GM23248 (cell line): ENCODE data around the gene WDR46. TPM values are rescaled to one million over a fixed set of nuclear protein-coding genes. Genes with fewer than 3 reads are reported as not detected.

Source experiments
- DNase-seq: peaks from one replicate; pipeline ENCODE4 v3.0.0-alpha.2; 2015
- H2AFZ ChIP-seq: fragments of 200-600 bp; sonication (generic); 2 replicates; pipeline ENCODE4 v1.6.1; 2016; ENCODE audit warnings: antibody characterized with exemption
- H3F3A ChIP-seq: fragments of 200-600 bp; sonication (generic); 2 replicates; pipeline ENCODE4 v1.6.1; 2016; ENCODE audit warnings: mild to moderate bottlenecking, antibody characterized with exemption, mixed run types; ENCODE audit not compliant: insufficient read depth
- H3K27ac ChIP-seq: fragments of 200-600 bp; sonication (generic); 2 replicates; pipeline ENCODE4 v1.5.1; 2016; ENCODE audit warnings: mild to moderate bottlenecking
- H3K27me3 ChIP-seq: fragments of 200-600 bp; sonication (generic); replicated peaks from 2 replicates; pipeline ENCODE4 v1.6.1; 2016; ENCODE audit warnings: mild to moderate bottlenecking; ENCODE audit not compliant: insufficient read depth
- H3K36me3 ChIP-seq: fragments of 200-600 bp; sonication (generic); 2 replicates; pipeline ENCODE4 v1.6.1; 2016; ENCODE audit warnings: low read depth, mild to moderate bottlenecking
- H3K4me1 ChIP-seq: fragments of 200-600 bp; sonication (generic); 2 replicates; pipeline ENCODE4 v1.6.1; 2016; ENCODE audit warnings: mild to moderate bottlenecking; ENCODE audit not compliant: insufficient read depth
- H3K4me2 ChIP-seq: fragments of 200-600 bp; sonication (generic); one replicate; pipeline ENCODE4 v1.6.1; 2016; ENCODE audit warnings: mild to moderate bottlenecking; ENCODE audit not compliant: unreplicated experiment
- H3K4me3 ChIP-seq: fragments of 200-600 bp; sonication (generic); 2 replicates; pipeline ENCODE4 v1.5.1; 2016; ENCODE audit warnings: mild to moderate bottlenecking
- H3K79me2 ChIP-seq: fragments of 200-600 bp; sonication (generic); 2 replicates; pipeline ENCODE4 v1.6.1; 2016; ENCODE audit warnings: mild to moderate bottlenecking; ENCODE audit not compliant: insufficient read depth
- H3K9ac ChIP-seq: fragments of 200-600 bp; sonication (generic); 2 replicates; pipeline ENCODE4 v1.6.1; 2016; ENCODE audit warnings: mild to moderate bottlenecking
- H3K9me2 ChIP-seq: fragments of 200-600 bp; sonication (generic); 2 replicates; pipeline ENCODE4 v1.6.1; 2016; ENCODE audit warnings: mixed run types, mild to moderate bottlenecking, moderate library complexity; ENCODE audit not compliant: insufficient read depth
- H3K9me3 ChIP-seq: fragments of 200-600 bp; sonication (generic); one replicate; pipeline ENCODE4 v1.6.1; 2017; ENCODE audit warnings: low read depth
- H4K20me1 ChIP-seq: fragments of 200-600 bp; sonication (generic); 2 replicates; pipeline ENCODE4 v1.6.0; 2016; ENCODE audit not compliant: insufficient read depth
- EZH2 ChIP-seq: fragments of 200-600 bp; sonication (generic); IDR thresholded peaks from 2 replicates; pipeline ENCODE4 v1.6.1; 2018; ENCODE audit warnings: antibody characterized with exemption, mild to moderate bottlenecking; ENCODE audit not compliant: insufficient read depth, poor library complexity, severe bottlenecking
- EZH2phosphoT487 ChIP-seq: fragments of 200-600 bp; sonication (generic); IDR thresholded peaks from 2 replicates; pipeline ENCODE4 v1.6.1; 2018; ENCODE audit warnings: antibody characterized with exemption, moderate library complexity, mild to moderate bottlenecking, low read depth; ENCODE audit not compliant: insufficient read depth
- WGBS, 2 experiments: methylation state at CpG; one replicate each; pipeline ENCODE4 v1.1.6; 2015 to 2017; ENCODE audit warnings: low lambda C conversion rate in 2 of 2, low coverage in 1 of 2; ENCODE audit errors: missing lambda C conversion rate in 2 of 2; 5-methylcytosine and 5-hydroxymethylcytosine counted together
- in situ Hi-C: fragments of 300-500 bp; cut with MboI; formaldehyde crosslinking; loops from 2 replicates; pipeline ENCODE4 v1.15.0; 2020
- polyA plus RNA-seq: library from polyadenylated mRNA; unstranded; fragments of >200 nt; fragmentation: Nextera tagmentation; extraction: Ambion mirVana; gene quantifications from 2 replicates; pipeline ENCODE4 v1.2.1, GENCODE V29; 2016
- total RNA-seq: library from RNA; depleted of rRNA; stranded (reverse); fragments of >200 nt; shearing (Covaris generic); gene quantifications from 2 replicates; pipeline ENCODE4 v1.2.3, GENCODE V29; 2014; rRNA removed

Gene WDR46
- total RNA-seq (64.4 and 81.9 TPM in 2 replicates), polyA plus RNA-seq (79.4 and 90.9 TPM in 2 replicates)

- Histone ChIP-seq H3K9me2 (no peaks in the 10 kb centered on the region), H3K36me3 (peaks cover 25% of the 10 kb centered on the region; the same call in 1 of the 2 replicates), H3K9me3 (no peaks in the 10 kb centered on the region), H2AFZ (peak within 1 kb of the TSS; percentile 98), H3K9ac (peak within 1 kb of the TSS; percentile 94), H3K27ac (peak within 1 kb of the TSS; percentile 64), H3K4me2 (peak within 1 kb of the TSS; percentile 99), H3K4me1 (peaks cover 13% of the 10 kb centered on the region), H3K27me3 (no peaks in the 10 kb centered on the region), H3F3A (no peaks in the 10 kb centered on the region), H4K20me1 (no peaks in the 10 kb centered on the region), H3K4me3 (peak within 1 kb of the TSS; percentile 98), H3K79me2 (peaks cover 70% of the 10 kb centered on the region)
- no peak for TF ChIP-seq EZH2phosphoT487
- TF ChIP-seq EZH2: no peak
- DNase-seq: peak; percentile 95
- 1% methylated on average over 42 to 43 of the region's 43 CpGs for WGBS, 2 experiments
- in situ Hi-C loops: no loop called here
These were observed at the start of gene WDR46, which contains the start of gene PFDN6 for GRCh38 chr6:33288921-33289783. TSS of gene WDR46 (minus strand) at chr6:33289239. CDS start at chr6:33289170, 69 bp downstream. TSS of gene PFDN6 (plus strand) at chr6:33289601. CDS start at chr6:33289857, 256 bp downstream.

GRCh38 chr6:33336495-33336894 lies 47.5 kb upstream of the WDR46 start:
- no peak for TF ChIP-seq EZH2phosphoT487
- TF ChIP-seq EZH2: no peak
- no peak for DNase-seq
- no peak overlapping the region for H3K9ac ChIP-seq
- H3K27ac ChIP-seq: no peak overlapping the region
- no peaks in the 10 kb centered on the region for H4K20me1 ChIP-seq
- no peak overlapping the region for H2AFZ ChIP-seq
- H3K79me2 ChIP-seq: no peaks in the 10 kb centered on the region
- no peak overlapping the region for H3K4me2 ChIP-seq
- no peaks in the 10 kb centered on the region for H3K27me3 ChIP-seq
- no peak overlapping the region for H3K4me3 ChIP-seq
- H3K9me3 ChIP-seq: no peaks in the 10 kb centered on the region
- WGBS, 2 experiments: 58 to 63% methylated on average over 3 of the region's 3 CpGs
- H3K36me3 ChIP-seq: no peaks in the 10 kb centered on the region
- no peaks in the 10 kb centered on the region for H3F3A ChIP-seq
- in situ Hi-C loops: no loop called here
- H3K4me1 ChIP-seq: no peaks in the 10 kb centered on the region
- H3K9me2 ChIP-seq: no peaks in the 10 kb centered on the region

GRCh38 chr6:33335916-33336315 lies 46.9 kb upstream of the WDR46 start:
- in situ Hi-C loops: no loop called here
- 26 to 27% methylated on average over 4 of the region's 4 CpGs for WGBS, 2 experiments
- no peaks in the 10 kb centered on the region for H4K20me1 ChIP-seq
- no peaks in the 10 kb centered on the region for H3K36me3 ChIP-seq
- H3K9me3 ChIP-seq: no peaks in the 10 kb centered on the region
- H3K4me3 ChIP-seq: no peak overlapping the region
- DNase-seq: no peak
- no peaks in the 10 kb centered on the region for H3K79me2 ChIP-seq
- no peak overlapping the region for H3K9ac ChIP-seq
- H3F3A ChIP-seq: no peaks in the 10 kb centered on the region
- no peak overlapping the region for H3K4me2 ChIP-seq
- H3K27ac ChIP-seq: no peak overlapping the region
- H3K27me3 ChIP-seq: no peaks in the 10 kb centered on the region
- no peaks in the 10 kb centered on the region for H3K9me2 ChIP-seq
- TF ChIP-seq EZH2phosphoT487 (no peak), EZH2 (no peak)
- H3K4me1 ChIP-seq: no peaks in the 10 kb centered on the region
- H2AFZ ChIP-seq: no peak overlapping the region

- Histone ChIP-seq H3K79me2 (no peaks in the 10 kb centered on the region), H3K4me2 (no peak overlapping the region), H3F3A (no peaks in the 10 kb centered on the region), H4K20me1 (no peaks in the 10 kb centered on the region), H3K27me3 (no peaks in the 10 kb centered on the region), H3K27ac (no peak overlapping the region), H3K36me3 (no peaks in the 10 kb centered on the region), H3K9me3 (no peaks in the 10 kb centered on the region), H3K4me3 (no peak overlapping the region), H3K9me2 (no peaks in the 10 kb centered on the region), H3K4me1 (no peaks in the 10 kb centered on the region), H2AFZ (no peak overlapping the region), H3K9ac (no peak overlapping the region)
- no peak for DNase-seq
- no peak for TF ChIP-seq EZH2phosphoT487
- no peak for TF ChIP-seq EZH2
- 91 to 93% methylated on average over 4 of the region's 4 CpGs for whole genome bisulfite sequencing, 2 experiments
- in situ Hi-C loops: no loop called here
These were observed 44.6 kb upstream of the WDR46 start for GRCh38 chr6:33333666-33334065.
